Subcutaneous adipose tissue (tissue), 4 donors: ENCODE results near the gene SURF1. TPM values are rescaled to one million over a fixed set of nuclear protein-coding genes. Genes with fewer than 3 reads are reported as not detected.

ENCODE experiments used
- CTCF ChIP-seq: fragments of 450-650 bp; IDR thresholded peaks from one replicate; pipeline ENCODE4 v1.5.1; 2016; ENCODE audit warnings: low read depth, mild to moderate bottlenecking, control low read depth, antibody characterized with exemption, moderate library complexity
- total RNA-seq, 4 donors: library from RNA; depleted of rRNA; stranded (reverse); fragments of >200 nt; gene quantifications; one replicate each; pipeline ENCODE4 v1.1.0, GENCODE V29; 2016

Gene SURF1
- total RNA-seq, 4 donors from 2014 or later = 42.7 to 62.5 (median 59.4) TPM

- no peak for TF ChIP-seq CTCF
Measured at GRCh38 chr9:133382507-133383141, 26.3 kb upstream of the SURF1 start.

- no peak for TF ChIP-seq CTCF
Measured at GRCh38 chr9:133380734-133381133, 24.4 kb upstream of the SURF1 start.

- no peak for TF ChIP-seq CTCF
Measured at GRCh38 chr9:133379153-133380086, 23.1 kb upstream of the SURF1 start.

DNA sequence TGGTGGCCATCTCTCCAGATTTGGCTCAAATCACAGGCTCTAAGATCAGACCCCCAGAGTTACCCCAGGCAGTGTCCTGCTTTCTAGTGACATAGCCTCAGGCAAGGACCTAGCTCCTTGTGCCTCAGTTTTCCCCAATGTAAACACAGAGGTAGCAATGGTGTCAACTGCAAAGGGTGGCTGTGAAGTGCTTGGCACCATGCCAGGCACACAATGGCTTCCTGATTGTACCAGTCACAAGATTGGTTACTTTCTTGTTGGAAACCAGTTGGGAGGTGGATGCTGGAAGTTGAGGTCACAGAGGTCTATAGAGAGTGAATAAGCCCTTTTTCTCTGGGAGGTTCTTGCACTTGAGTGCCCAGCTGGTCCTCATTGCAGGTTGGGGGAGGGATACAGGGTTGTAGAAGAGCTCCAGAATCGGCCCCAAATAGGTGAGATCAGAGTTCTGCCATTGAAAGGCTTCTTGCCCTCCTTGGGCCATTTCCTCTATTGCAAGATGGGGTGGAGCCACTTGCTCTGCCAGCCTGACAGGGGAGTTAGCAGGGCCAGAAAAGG, 22.2 kb upstream of the SURF1 start:
- no peak for TF ChIP-seq CTCF

- TF ChIP-seq CTCF = no peak
Measured at GRCh38 chr9:133377721-133378216, 21.5 kb upstream of the SURF1 start.

DNA sequence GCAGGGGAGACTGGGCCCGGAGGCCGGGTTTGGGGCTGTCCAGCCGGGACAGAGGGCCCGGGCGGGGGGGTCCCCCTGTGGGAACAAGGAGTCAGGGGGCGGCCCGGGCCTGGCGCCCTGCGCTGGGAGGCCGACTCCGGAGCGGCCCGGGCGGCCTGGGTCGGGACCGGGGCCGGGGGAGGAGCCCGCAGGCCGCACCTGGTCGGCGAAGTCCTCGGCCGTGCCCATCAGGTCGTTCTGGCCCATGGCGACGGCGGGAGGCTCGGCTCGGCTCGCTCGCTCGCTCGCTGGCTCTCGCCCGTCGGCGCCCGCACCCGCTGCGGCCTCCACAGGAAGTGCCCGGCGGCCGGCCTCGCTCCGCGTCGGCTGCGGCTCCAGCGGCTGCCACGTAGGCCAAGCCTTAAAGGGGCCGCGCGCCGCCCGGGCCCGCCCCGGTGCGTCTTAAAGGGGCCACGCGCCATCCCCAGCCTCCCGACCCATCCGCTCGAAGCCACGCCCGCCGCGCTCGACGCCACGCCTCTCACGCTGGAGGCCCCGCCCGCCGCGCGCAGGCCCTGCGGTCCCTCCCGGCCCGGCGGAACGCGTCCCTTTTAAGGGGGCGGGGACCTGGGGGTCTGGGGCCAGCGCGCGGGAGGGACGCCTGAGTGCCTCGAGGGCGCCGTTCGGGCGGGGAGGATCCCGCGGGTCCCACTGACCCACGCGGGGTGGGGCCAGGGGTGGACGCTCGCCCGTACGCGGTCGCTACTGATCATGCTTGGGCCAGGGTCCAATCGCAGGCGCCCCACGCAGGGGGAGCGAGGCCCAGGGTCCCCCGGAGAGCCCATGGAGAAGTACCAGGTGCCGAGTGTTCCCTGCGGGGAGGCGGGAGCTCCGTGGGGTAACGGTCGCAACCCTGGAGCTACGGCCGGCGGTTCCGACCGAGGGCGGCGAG, 19.7 kb upstream of the SURF1 start, which contains the start of the genes STKLD1 and SURF4:
STKLD1 (plus strand) TSS at position 643 of the 931 bp plus-strand sequence; CDS start at position 751, 108 bp downstream.
SURF4 (minus strand) TSS at position 337 of the 931 bp plus-strand sequence; CDS start at position 246, 91 bp downstream.
- no peak for TF ChIP-seq CTCF
